Hepatocyte (in vitro differentiated cells): ENCODE data around the gene SLC1A3. TPM values are rescaled to one million over a fixed set of nuclear protein-coding genes. Genes with fewer than 3 reads are reported as not detected.

ENCODE experiments used
- DNase-seq: peaks from one replicate; pipeline ENCODE4 v3.0.0-alpha.2; 2016; ENCODE audit warnings: low spot score
- H2AFZ ChIP-seq: fragments of 200-600 bp; sonication (generic); 2 replicates; pipeline ENCODE4 v1.6.0; 2016; ENCODE audit warnings: antibody characterized with exemption, mild to moderate bottlenecking
- H3K27ac ChIP-seq: fragments of 200-600 bp; sonication (generic); 2 replicates; pipeline ENCODE4 v1.5.1; 2016; ENCODE audit warnings: mild to moderate bottlenecking
- H3K27me3 ChIP-seq: fragments of 200-600 bp; sonication (generic); 2 replicates; pipeline ENCODE4 v1.6.1; 2016
- H3K36me3 ChIP-seq: fragments of 200-600 bp; sonication (generic); replicated peaks from 2 replicates; pipeline ENCODE4 v1.5.1; 2016; ENCODE audit warnings: low read depth; ENCODE audit not compliant: insufficient read depth
- H3K4me1 ChIP-seq: fragments of 200-600 bp; sonication (generic); 2 replicates; pipeline ENCODE4 v1.5.1; 2016; ENCODE audit warnings: mild to moderate bottlenecking, moderate library complexity; ENCODE audit not compliant: insufficient read depth
- H3K4me2 ChIP-seq: fragments of 200-600 bp; sonication (generic); 2 replicates; pipeline ENCODE4 v1.6.0; 2016
- H3K4me3 ChIP-seq: fragments of 200-600 bp; sonication (generic); 2 replicates; pipeline ENCODE4 v1.5.1; 2016; ENCODE audit warnings: mild to moderate bottlenecking
- H3K79me2 ChIP-seq: fragments of 200-600 bp; sonication (generic); 2 replicates; pipeline ENCODE4 v1.6.0; 2017; ENCODE audit warnings: mild to moderate bottlenecking
- H3K9me2 ChIP-seq: fragments of 200-600 bp; sonication (generic); replicated peaks from 2 replicates; pipeline ENCODE4 v1.6.0; 2017; ENCODE audit warnings: mild to moderate bottlenecking; ENCODE audit not compliant: insufficient read depth
- H3K9me3 ChIP-seq: fragments of 200-600 bp; sonication (generic); 2 replicates; pipeline ENCODE4 v1.5.1; 2016; ENCODE audit warnings: low read depth, mild to moderate bottlenecking
- H4K20me1 ChIP-seq: fragments of 200-600 bp; sonication (generic); 2 replicates; pipeline ENCODE4 v1.6.0; 2016; ENCODE audit warnings: mild to moderate bottlenecking; ENCODE audit not compliant: insufficient read depth, poor library complexity, severe bottlenecking
- EZH2 ChIP-seq: fragments of 200-600 bp; sonication (generic); IDR thresholded peaks from 2 replicates; pipeline ENCODE4 v1.6.1; 2016; ENCODE audit warnings: antibody characterized with exemption, mild to moderate bottlenecking, borderline replicate concordance
- EZH2phosphoT487 ChIP-seq: fragments of 200-600 bp; sonication (generic); IDR thresholded peaks from one replicate; pipeline ENCODE4 v1.6.1; 2018; ENCODE audit warnings: antibody characterized with exemption, mild to moderate bottlenecking, low read depth, moderate library complexity; ENCODE audit not compliant: unreplicated experiment, severe bottlenecking
- WGBS: methylation state at CpG from one replicate; pipeline ENCODE4 v1.1.6; 2016; ENCODE audit warnings: low lambda C conversion rate; ENCODE audit errors: missing lambda C conversion rate; 5-methylcytosine and 5-hydroxymethylcytosine counted together
- polyA plus RNA-seq: library from polyadenylated mRNA; unstranded; fragments of >200 nt; fragmentation: Nextera tagmentation; extraction: Ambion mirVana; gene quantifications from 2 replicates; pipeline ENCODE4 v1.2.1, GENCODE V29; 2016
- total RNA-seq: library from RNA; depleted of rRNA; stranded (reverse); fragments of >200 nt; gene quantifications from 2 replicates; pipeline ENCODE4 v1.2.3, GENCODE V29; 2014
- TF ChIP-seq, protein P1 (sequence below): fragments of 200-600 bp; sonication (generic); IDR thresholded peaks from 2 replicates; pipeline ENCODE4 v1.5.1; 2016; ENCODE audit warnings: antibody characterized with exemption, mild to moderate bottlenecking; ENCODE audit not compliant: poor library complexity

Gene SLC1A3
- total and polyA plus RNA-seq, 2 experiments from 2014 or later, result 32.3 to 42.3 TPM

- H3K9me2 ChIP-seq, result no peaks in the 10 kb centered on the region
- no peaks in the 10 kb centered on the region for H3K9me3 ChIP-seq
- H3K4me3 ChIP-seq, result no peak overlapping the region
- no peaks in the 10 kb centered on the region for H4K20me1 ChIP-seq
- DNase-seq, result no peak
- no peaks in the 10 kb centered on the region for H3K36me3 ChIP-seq
- H3K4me1 ChIP-seq, result no peaks in the 10 kb centered on the region
- H3K79me2 ChIP-seq, result no peaks in the 10 kb centered on the region
- H3K27ac ChIP-seq, result no peak overlapping the region
- TF ChIP-seq EZH2phosphoT487 (no peak), EZH2 (no peak)
- TF ChIP-seq, protein P1, sequence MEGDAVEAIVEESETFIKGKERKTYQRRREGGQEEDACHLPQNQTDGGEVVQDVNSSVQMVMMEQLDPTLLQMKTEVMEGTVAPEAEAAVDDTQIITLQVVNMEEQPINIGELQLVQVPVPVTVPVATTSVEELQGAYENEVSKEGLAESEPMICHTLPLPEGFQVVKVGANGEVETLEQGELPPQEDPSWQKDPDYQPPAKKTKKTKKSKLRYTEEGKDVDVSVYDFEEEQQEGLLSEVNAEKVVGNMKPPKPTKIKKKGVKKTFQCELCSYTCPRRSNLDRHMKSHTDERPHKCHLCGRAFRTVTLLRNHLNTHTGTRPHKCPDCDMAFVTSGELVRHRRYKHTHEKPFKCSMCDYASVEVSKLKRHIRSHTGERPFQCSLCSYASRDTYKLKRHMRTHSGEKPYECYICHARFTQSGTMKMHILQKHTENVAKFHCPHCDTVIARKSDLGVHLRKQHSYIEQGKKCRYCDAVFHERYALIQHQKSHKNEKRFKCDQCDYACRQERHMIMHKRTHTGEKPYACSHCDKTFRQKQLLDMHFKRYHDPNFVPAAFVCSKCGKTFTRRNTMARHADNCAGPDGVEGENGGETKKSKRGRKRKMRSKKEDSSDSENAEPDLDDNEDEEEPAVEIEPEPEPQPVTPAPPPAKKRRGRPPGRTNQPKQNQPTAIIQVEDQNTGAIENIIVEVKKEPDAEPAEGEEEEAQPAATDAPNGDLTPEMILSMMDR, result no peak
- H3K27me3 ChIP-seq, result peaks cover 8% of the 10 kb centered on the region
- H2AFZ ChIP-seq, result no peak overlapping the region
- WGBS, result 68% methylated on average over 4 of the region's 4 CpGs
- H3K4me2 ChIP-seq, result no peak overlapping the region
These were observed 110.8 kb downstream of the SLC1A3 start for GRCh38 chr5:36717131-36717695.

DNA sequence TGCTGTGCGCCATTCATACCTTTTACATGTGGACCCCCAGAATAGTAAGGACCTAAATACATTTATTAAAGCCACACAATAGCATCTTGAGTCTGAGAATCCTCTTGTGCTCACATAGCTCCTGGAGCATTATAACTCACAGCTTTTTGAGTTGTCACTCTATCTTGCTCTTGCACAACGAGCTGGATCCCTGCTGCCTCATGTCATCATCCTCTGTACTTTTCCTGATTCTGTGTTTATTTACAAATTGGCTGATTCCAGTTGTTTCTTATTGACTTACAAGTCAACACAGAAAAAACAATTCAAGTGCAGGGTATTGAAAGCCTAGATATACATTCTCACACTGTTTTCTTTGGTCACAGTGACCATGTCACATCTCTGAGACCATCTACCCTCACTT is 112.9 kb downstream of the SLC1A3 start:
- H3K4me2 ChIP-seq, result no peak overlapping the region
- H3K9me3 ChIP-seq, result no peaks in the 10 kb centered on the region
- H3K36me3 ChIP-seq, result no peaks in the 10 kb centered on the region
- H3K4me3 ChIP-seq, result no peak overlapping the region
- H2AFZ ChIP-seq, result no peak overlapping the region
- WGBS, result 86% methylated on average over 2 of the region's 2 CpGs
- H3K9me2 ChIP-seq, result no peaks in the 10 kb centered on the region
- DNase-seq, result no peak
- H3K27ac ChIP-seq, result no peak overlapping the region
- H3K4me1 ChIP-seq, result no peaks in the 10 kb centered on the region
- peaks cover 10% of the 10 kb centered on the region for H3K27me3 ChIP-seq
- TF ChIP-seq, protein P1, result no peak
- TF ChIP-seq EZH2phosphoT487, result no peak
- TF ChIP-seq EZH2, result no peak
- no peaks in the 10 kb centered on the region for H3K79me2 ChIP-seq
- no peaks in the 10 kb centered on the region for H4K20me1 ChIP-seq

GRCh38 chr5:36720688-36721087 is 114.3 kb downstream of the SLC1A3 start:
- no peaks in the 10 kb centered on the region for H4K20me1 ChIP-seq
- no peak for DNase-seq
- WGBS, result 90% methylated on average over 4 of the region's 4 CpGs
- H3K27ac ChIP-seq, result no peak overlapping the region
- H2AFZ ChIP-seq, result no peak overlapping the region
- no peak overlapping the region for H3K4me2 ChIP-seq
- no peaks in the 10 kb centered on the region for H3K4me1 ChIP-seq
- H3K9me3 ChIP-seq, result no peaks in the 10 kb centered on the region
- no peak overlapping the region for H3K4me3 ChIP-seq
- TF ChIP-seq EZH2phosphoT487 (no peak), EZH2 (no peak)
- TF ChIP-seq, protein P1, result no peak
- H3K36me3 ChIP-seq, result no peaks in the 10 kb centered on the region
- H3K27me3 ChIP-seq, result peaks cover 10% of the 10 kb centered on the region
- H3K9me2 ChIP-seq, result no peaks in the 10 kb centered on the region
- no peaks in the 10 kb centered on the region for H3K79me2 ChIP-seq
